SK-N-SH (cell line): ENCODE data around the gene CKAP4. TPM values are rescaled to one million over a fixed set of nuclear protein-coding genes. Genes with fewer than 3 reads are reported as not detected.

Experiments used
- CTCF ChIA-PET: fragments of 300-600, 350-600 bp; formaldehyde crosslinking; extraction: SDS; loops from one replicate; lab custom pipeline; 2021; lab: Yijun Ruan, JAX
- POLR2A ChIA-PET: fragments of 350-600 bp; sonication (Branson Sonifier 250); formaldehyde crosslinking; extraction: SDS; loops from one replicate; lab custom pipeline; 2020; ENCODE audit warnings: antibody characterized with exemption, inconsistent platforms; lab: Yijun Ruan, JAX
- DNase-seq: peaks from one replicate; pipeline ENCODE4 v3.0.0; 2012
- H2AFZ ChIP-seq: fragments of 200-600 bp; sonication (generic); 2 replicates; pipeline ENCODE4 v1.8.1; 2016; ENCODE audit warnings: antibody characterized with exemption, mild to moderate bottlenecking, low read depth
- H3F3A ChIP-seq: fragments of 200-600 bp; sonication (generic); replicated peaks from 2 replicates; pipeline ENCODE3; 2016; ENCODE audit warnings: antibody characterized with exemption, mild to moderate bottlenecking; ENCODE audit not compliant: insufficient read depth
- H3K27ac ChIP-seq, 2 experiments: fragments of 200-500 bp in 1 of 2; fragments of 200-600 bp in 1 of 2; sonication (Bioruptor generic) in 1 of 2; sonication (generic), shearing (Covaris generic) in 1 of 2; 2 replicates each; pipeline versions ENCODE4 v1.5.1 to v1.6.1; 2014 to 2016; ENCODE audit warnings: low read depth in 2 of 2, inconsistent platforms in 1 of 2, low read length in 1 of 2, mild to moderate bottlenecking in 1 of 2, mixed read lengths in 1 of 2
- H3K27me3 ChIP-seq: fragments of 200-600 bp; sonication (generic), shearing (Covaris generic); 2 replicates; pipeline ENCODE4 v1.6.1; 2016; ENCODE audit warnings: mixed run types; ENCODE audit not compliant: insufficient read depth
- H3K36me3 ChIP-seq, 2 experiments: fragments of 200-500 bp in 1 of 2; fragments of 200-600 bp in 1 of 2; sonication (Bioruptor generic) in 1 of 2; sonication (generic) in 1 of 2; replicated peaks in 1 of 2; 2 replicates each; pipeline versions ENCODE3 to v1.5.1; 2014 to 2016; ENCODE audit warnings: low read length in 1 of 2, mild to moderate bottlenecking in 1 of 2; ENCODE audit not compliant: insufficient read depth in 2 of 2, control insufficient read depth in 1 of 2
- H3K4me1 ChIP-seq, 2 experiments: fragments of 200-500 bp in 1 of 2; fragments of 200-600 bp in 1 of 2; sonication (Bioruptor generic) in 1 of 2; sonication (generic), shearing (Covaris generic) in 1 of 2; 2 replicates each; pipeline versions ENCODE4 v1.5.1 to v1.6.1; 2014 to 2016; ENCODE audit warnings: low read depth in 1 of 2, low read length in 1 of 2, mixed run types in 1 of 2; ENCODE audit not compliant: insufficient read depth in 2 of 2, control insufficient read depth in 1 of 2
- H3K4me2 ChIP-seq: fragments of 200-600 bp; sonication (generic), shearing (Covaris generic); 2 replicates; pipeline ENCODE4 v1.6.1; 2017; ENCODE audit warnings: mixed run types
- H3K4me3 ChIP-seq, 2 experiments: fragments of 200-500 bp in 1 of 2; fragments of 200-600 bp in 1 of 2; sonication (Bioruptor generic) in 1 of 2; sonication (generic), shearing (Covaris generic) in 1 of 2; 2 replicates each; pipeline versions ENCODE4 v1.5.1 to v1.8.1; 2014 to 2016; ENCODE audit warnings: low read depth in 2 of 2, inconsistent platforms in 1 of 2, low read length in 1 of 2, mild to moderate bottlenecking in 1 of 2, mixed read lengths in 1 of 2, moderate library complexity in 1 of 2
- H3K79me2 ChIP-seq: fragments of 200-600 bp; sonication (generic); 2 replicates; pipeline ENCODE4 v1.8.1; 2017; ENCODE audit warnings: mild to moderate bottlenecking; ENCODE audit not compliant: insufficient read depth
- H3K9ac ChIP-seq: fragments of 200-600 bp; sonication (generic); 2 replicates; pipeline ENCODE4 v1.6.1; 2017; ENCODE audit warnings: mixed run types
- H3K9me2 ChIP-seq: fragments of 200-600 bp; sonication (generic); 2 replicates; pipeline ENCODE4 v1.6.1; 2017; ENCODE audit warnings: mixed run types
- H3K9me3 ChIP-seq: fragments of 200-600 bp; sonication (generic); 2 replicates; pipeline ENCODE4 v1.6.1; 2017; ENCODE audit warnings: mixed run types, mild to moderate bottlenecking, moderate library complexity
- H4K20me1 ChIP-seq: fragments of 200-600 bp; sonication (generic); 2 replicates; pipeline ENCODE4 v1.6.1; 2017; ENCODE audit warnings: mild to moderate bottlenecking, mixed run types; ENCODE audit not compliant: insufficient read depth
- CHD2 ChIP-seq: fragments of 150-350 bp; IDR thresholded peaks from 2 replicates; pipeline ENCODE4 v1.6.1; 2018; ENCODE audit warnings: low read length; ENCODE audit not compliant: partially characterized antibody
- FOSL2 ChIP-seq: IDR thresholded peaks from 2 replicates; pipeline ENCODE4 v1.4.0; 2012; ENCODE audit warnings: low read depth, mild to moderate bottlenecking, moderate library complexity, borderline replicate concordance
- FOXM1 ChIP-seq: IDR thresholded peaks from 2 replicates; pipeline ENCODE4 v1.4.0; 2012; ENCODE audit warnings: low read depth, mild to moderate bottlenecking
- IRF3 ChIP-seq: fragments of 150-350 bp; IDR thresholded peaks from 2 replicates; pipeline ENCODE4 v1.6.1; 2016; ENCODE audit warnings: mild to moderate bottlenecking, low read depth, low read length
- NRF1 ChIP-seq: IDR thresholded peaks from 2 replicates; pipeline ENCODE4 v1.6.1; 2012; ENCODE audit warnings: low read depth, mild to moderate bottlenecking, low read length
- RCOR1 ChIP-seq: fragments of 150-350 bp; IDR thresholded peaks from 2 replicates; pipeline ENCODE4 v1.6.1; 2017; ENCODE audit warnings: antibody characterized with exemption, low read length
- REST ChIP-seq: IDR thresholded peaks from 2 replicates; pipeline ENCODE4 v1.6.1; 2012; ENCODE audit warnings: mild to moderate bottlenecking, low read depth, low read length, moderate library complexity
- RFX5 ChIP-seq: IDR thresholded peaks from 2 replicates; pipeline ENCODE4 v1.6.1; 2012; ENCODE audit warnings: mild to moderate bottlenecking, improper control_type of control experiment, low read length
- SIN3A ChIP-seq: IDR thresholded peaks from 2 replicates; pipeline ENCODE4 v1.6.1; 2012; ENCODE audit warnings: low read depth, mild to moderate bottlenecking, low read length, moderate library complexity, borderline replicate concordance
- TCF12 ChIP-seq: IDR thresholded peaks from 2 replicates; pipeline ENCODE4 v1.4.0; 2012
- TEAD4 ChIP-seq: IDR thresholded peaks from 2 replicates; pipeline ENCODE4 v1.4.0; 2012; ENCODE audit warnings: mild to moderate bottlenecking, borderline replicate concordance; ENCODE audit not compliant: insufficient read depth
- YY1 ChIP-seq: IDR thresholded peaks from 2 replicates; pipeline ENCODE4 v1.4.0; 2012; ENCODE audit warnings: low read depth, mild to moderate bottlenecking
- ZBTB33 ChIP-seq: IDR thresholded peaks from 2 replicates; pipeline ENCODE4 v1.4.0; 2012; ENCODE audit warnings: low read depth, borderline replicate concordance
- WGBS: methylation state at CpG from one replicate; pipeline ENCODE4 v1.1.6; 2017; ENCODE audit warnings: low lambda C conversion rate; 5-methylcytosine and 5-hydroxymethylcytosine counted together
- polyA plus RNA-seq, 3 experiments: library from polyadenylated mRNA; depleted of rRNA; stranded (reverse); fragments of >200 nt; gene quantifications; 2 replicates each; pipeline ENCODE4 v1.2.3, GENCODE V29; 2012

The CKAP4 gene
- polyA plus RNA-seq, 1 of the 3 experiments (the other 2 are of a cell fraction), result 113 TPM

- no peaks in the 10 kb centered on the region for H4K20me1 ChIP-seq
- WGBS, result 92% methylated on average over 6 of the region's 6 CpGs
- H3K9me2 ChIP-seq, result no peaks in the 10 kb centered on the region
- H2AFZ ChIP-seq, result no peak overlapping the region
- no peak overlapping the region for H3K4me3 ChIP-seq
- no peak overlapping the region for H3K4me2 ChIP-seq
- TF ChIP-seq TCF12 (no peak), SIN3A (no peak), CHD2 (no peak), FOSL2 (no peak), NRF1 (no peak), REST (no peak), YY1 (no peak), IRF3 (no peak), TEAD4 (no peak), RFX5 (no peak), FOXM1 (no peak)
- ChIA-PET CTCF (interaction anchor here (1.8 to 12.2 kb wide), 2 partner anchors 8 to 48 kb away, joined by 7 to 173 read pairs; no protein-coding TSS in a partner anchor), POLR2A (no interaction called here)
- DNase-seq, result no peak
- no peaks in the 10 kb centered on the region for H3F3A ChIP-seq
- no peaks in the 10 kb centered on the region for H3K36me3 ChIP-seq
- H3K27me3 ChIP-seq, result no peaks in the 10 kb centered on the region
- H3K9me3 ChIP-seq, result no peaks in the 10 kb centered on the region
- no peaks in the 10 kb centered on the region for H3K4me1 ChIP-seq
- H3K79me2 ChIP-seq, result no peaks in the 10 kb centered on the region
- H3K27ac ChIP-seq, result no peak overlapping the region
- H3K9ac ChIP-seq, result no peak overlapping the region
Observed at GRCh38 chr12:106274012-106274411, 26.2 kb upstream of the CKAP4 start.

GRCh38 chr12:106273491-106273890, 25.7 kb upstream of the CKAP4 start:
- H2AFZ ChIP-seq, result no peak overlapping the region
- CTCF ChIA-PET, result interaction anchor here (1.8 to 12.2 kb wide), 2 partner anchors 9 to 47 kb away, joined by 7 to 173 read pairs; no protein-coding TSS in a partner anchor
- no peaks in the 10 kb centered on the region for H3K27me3 ChIP-seq
- no peak overlapping the region for H3K4me2 ChIP-seq
- H3K79me2 ChIP-seq, result no peaks in the 10 kb centered on the region
- H4K20me1 ChIP-seq, result no peaks in the 10 kb centered on the region
- no peaks in the 10 kb centered on the region for H3K36me3 ChIP-seq
- no peak overlapping the region for H3K9ac ChIP-seq
- no peak overlapping the region for H3K27ac ChIP-seq
- H3K9me2 ChIP-seq, result no peaks in the 10 kb centered on the region
- no peaks in the 10 kb centered on the region for H3F3A ChIP-seq
- DNase-seq, result no peak
- H3K4me1 ChIP-seq, result no peaks in the 10 kb centered on the region
- POLR2A ChIA-PET, result no interaction called here
- 81% methylated on average over 6 of the region's 6 CpGs for WGBS
- H3K4me3 ChIP-seq, result no peak overlapping the region
- H3K9me3 ChIP-seq, result no peaks in the 10 kb centered on the region
- no peak for TF ChIP-seq RFX5
- no peak for TF ChIP-seq TCF12
- no peak for TF ChIP-seq IRF3
- no peak for TF ChIP-seq ZBTB33
- TF ChIP-seq RCOR1, result no peak
- no peak for TF ChIP-seq REST
